ENCODE results near the gene ITPKC. TPM values are rescaled to one million over a fixed set of nuclear protein-coding genes. Genes with fewer than 3 reads are reported as not detected.

The ITPKC gene
- 30.6 and 33.4 TPM in 2 replicates for total RNA-seq

GRCh38 chr19:40716482-40717324, at the start of gene ITPKC, which contains the start of gene COQ8B:
TSS of gene ITPKC (plus strand) at chr19:40717112. CDS start at chr19:40717136, 24 bp downstream.
TSS of gene COQ8B (minus strand) at chr19:40716886. CDS start at chr19:40714632, 2,254 bp downstream.
- peak; percentile 97 for DNase-seq

GRCh38 chr19:40667602-40668001, 49.3 kb upstream of the ITPKC start:
- no peak for DNase-seq

- DNase-seq: no peak
These were observed 47.8 kb upstream of the ITPKC start for GRCh38 chr19:40668991-40669614.

- DNase-seq: no peak
These were observed 45.5 kb upstream of the ITPKC start for GRCh38 chr19:40671404-40671803.

GRCh38 chr19:40672038-40672437, 44.9 kb upstream of the ITPKC start:
- no peak for DNase-seq

- DNase-seq: no peak
These were observed 44.2 kb upstream of the ITPKC start for GRCh38 chr19:40672573-40673299.

GRCh38 chr19:40673397-40673796, 43.5 kb upstream of the ITPKC start:
- DNase-seq: no peak

- DNase-seq: no peak
These were observed 42.6 kb upstream of the ITPKC start for GRCh38 chr19:40674291-40674690.

GRCh38 chr19:40677156-40677555, 39.8 kb upstream of the ITPKC start:
- DNase-seq: no peak

- DNase-seq: no peak
These were observed 35.9 kb upstream of the ITPKC start for GRCh38 chr19:40681039-40681438.

GRCh38 chr19:40682431-40682964, 34.4 kb upstream of the ITPKC start:
- DNase-seq: no peak

GRCh38 chr19:40683437-40683836, 33.5 kb upstream of the ITPKC start:
- no peak for DNase-seq

- DNase-seq: no peak
These were observed 32.6 kb upstream of the ITPKC start for GRCh38 chr19:40684280-40684679.

GRCh38 chr19:40685016-40685526, 31.8 kb upstream of the ITPKC start:
- no peak for DNase-seq

- DNase-seq: no peak
These were observed 31.3 kb upstream of the ITPKC start for GRCh38 chr19:40685563-40685962.

GRCh38 chr19:40686882-40687524, 29.9 kb upstream of the ITPKC start:
- DNase-seq: no peak

GRCh38 chr19:40687525-40688016, 29.3 kb upstream of the ITPKC start:
- no peak for DNase-seq

- DNase-seq: no peak
These were observed 28.6 kb upstream of the ITPKC start for GRCh38 chr19:40688309-40688708.

GRCh38 chr19:40688987-40689338, 27.9 kb upstream of the ITPKC start:
- no peak for DNase-seq

GRCh38 chr19:40689339-40690049, 27.4 kb upstream of the ITPKC start:
- DNase-seq: peak; percentile 35

- no peak for DNase-seq
These were observed 26.7 kb upstream of the ITPKC start, which contains the start of gene NUMBL for GRCh38 chr19:40690050-40690692. TSS of gene NUMBL (minus strand) at chr19:40690651. CDS start at chr19:40690483, 168 bp downstream.
